Fibroblast of pulmonary artery (primary cell): Measurements from ENCODE around the gene GLIS1.

Experiments
- DNase-seq: peaks from one replicate; pipeline ENCODE4 v3.0.0-alpha.2; 2010; ENCODE audit warnings: low read depth
- H3K4me3 ChIP-seq: replicated peaks from 2 replicates; pipeline ENCODE4 v1.5.1; 2011; ENCODE audit warnings: low read depth, mild to moderate bottlenecking, control low read depth, low read length, moderate library complexity
- TF ChIP-seq, protein P1 (sequence below): IDR thresholded peaks from 2 replicates; pipeline ENCODE4 v1.5.1; 2011; ENCODE audit warnings: mild to moderate bottlenecking, control low read depth, low read length, inconsistent platforms; ENCODE audit errors: missing control alignments

The GLIS1 gene

DNA sequence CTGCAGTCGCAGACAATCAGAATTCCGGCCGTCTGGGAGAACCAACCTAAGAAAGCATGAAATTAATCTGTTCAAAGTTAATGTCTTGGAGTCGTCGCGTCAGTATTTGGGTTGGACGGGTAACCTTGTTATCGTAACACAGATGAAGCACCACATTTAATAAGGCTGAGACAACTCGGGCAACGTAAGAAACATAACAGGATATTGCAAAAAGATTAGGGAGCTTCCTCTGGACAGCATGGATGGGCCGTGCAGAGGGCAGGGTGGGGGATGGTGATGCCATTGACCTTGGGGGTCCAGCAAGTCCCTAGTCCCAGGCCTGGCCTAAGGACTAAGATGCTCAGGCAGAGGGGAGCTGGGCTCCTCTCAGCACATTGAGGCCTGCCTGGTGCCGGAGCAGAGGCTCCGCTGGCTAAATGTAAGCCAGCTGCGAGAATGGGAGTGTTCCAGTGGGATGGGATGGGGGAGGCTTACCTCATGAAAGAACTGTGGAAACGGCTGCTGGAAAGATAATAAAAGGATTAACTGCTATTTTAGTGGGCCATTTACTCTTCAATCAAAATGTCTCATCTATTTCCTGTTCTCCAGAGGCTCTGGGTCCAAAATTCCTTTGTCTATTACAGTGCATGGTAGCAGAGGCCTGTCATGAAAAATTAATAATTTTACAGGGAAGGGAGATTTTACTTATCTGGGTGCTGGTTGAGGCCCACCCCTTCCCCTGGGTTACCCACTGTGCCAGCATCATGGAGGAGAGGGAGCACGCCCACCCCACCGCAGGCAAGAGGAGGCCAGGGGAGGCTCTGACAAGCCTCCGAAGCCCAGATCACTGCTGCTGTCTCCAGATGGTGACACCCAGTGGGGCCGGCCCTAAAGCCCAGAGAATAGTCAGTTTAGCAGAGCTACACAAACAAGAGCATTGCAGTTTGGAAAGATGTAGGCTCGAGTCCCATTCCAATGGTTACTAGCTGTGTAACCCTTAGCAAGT, 148.1 kb downstream of the GLIS1 start:
- no peak overlapping the region for H3K4me3 ChIP-seq
- TF ChIP-seq, protein P1, sequence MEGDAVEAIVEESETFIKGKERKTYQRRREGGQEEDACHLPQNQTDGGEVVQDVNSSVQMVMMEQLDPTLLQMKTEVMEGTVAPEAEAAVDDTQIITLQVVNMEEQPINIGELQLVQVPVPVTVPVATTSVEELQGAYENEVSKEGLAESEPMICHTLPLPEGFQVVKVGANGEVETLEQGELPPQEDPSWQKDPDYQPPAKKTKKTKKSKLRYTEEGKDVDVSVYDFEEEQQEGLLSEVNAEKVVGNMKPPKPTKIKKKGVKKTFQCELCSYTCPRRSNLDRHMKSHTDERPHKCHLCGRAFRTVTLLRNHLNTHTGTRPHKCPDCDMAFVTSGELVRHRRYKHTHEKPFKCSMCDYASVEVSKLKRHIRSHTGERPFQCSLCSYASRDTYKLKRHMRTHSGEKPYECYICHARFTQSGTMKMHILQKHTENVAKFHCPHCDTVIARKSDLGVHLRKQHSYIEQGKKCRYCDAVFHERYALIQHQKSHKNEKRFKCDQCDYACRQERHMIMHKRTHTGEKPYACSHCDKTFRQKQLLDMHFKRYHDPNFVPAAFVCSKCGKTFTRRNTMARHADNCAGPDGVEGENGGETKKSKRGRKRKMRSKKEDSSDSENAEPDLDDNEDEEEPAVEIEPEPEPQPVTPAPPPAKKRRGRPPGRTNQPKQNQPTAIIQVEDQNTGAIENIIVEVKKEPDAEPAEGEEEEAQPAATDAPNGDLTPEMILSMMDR: no peak
- peak; percentile 68 for DNase-seq

DNA sequence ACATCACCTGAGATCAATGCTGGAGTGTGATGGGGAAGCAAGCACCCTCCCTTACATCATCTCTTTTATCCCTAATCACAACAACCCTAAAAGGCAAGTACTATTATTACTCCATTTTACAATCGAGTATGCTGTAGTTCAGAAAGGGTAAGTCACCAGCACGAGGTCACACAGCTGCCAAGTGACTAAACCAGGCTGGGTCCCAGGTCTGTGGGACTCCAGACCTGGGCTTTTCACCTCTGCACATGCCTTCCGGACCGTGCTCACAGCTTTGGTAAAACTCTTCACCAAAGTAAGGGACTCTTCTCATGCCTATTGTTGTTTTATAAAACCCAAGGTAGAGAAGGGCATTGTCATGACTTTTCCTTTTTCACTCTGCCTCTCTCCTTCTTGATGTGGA, 148.9 kb downstream of the GLIS1 start:
- no peak for DNase-seq
- H3K4me3 ChIP-seq: no peak overlapping the region
- TF ChIP-seq, protein P1: no peak

DNA sequence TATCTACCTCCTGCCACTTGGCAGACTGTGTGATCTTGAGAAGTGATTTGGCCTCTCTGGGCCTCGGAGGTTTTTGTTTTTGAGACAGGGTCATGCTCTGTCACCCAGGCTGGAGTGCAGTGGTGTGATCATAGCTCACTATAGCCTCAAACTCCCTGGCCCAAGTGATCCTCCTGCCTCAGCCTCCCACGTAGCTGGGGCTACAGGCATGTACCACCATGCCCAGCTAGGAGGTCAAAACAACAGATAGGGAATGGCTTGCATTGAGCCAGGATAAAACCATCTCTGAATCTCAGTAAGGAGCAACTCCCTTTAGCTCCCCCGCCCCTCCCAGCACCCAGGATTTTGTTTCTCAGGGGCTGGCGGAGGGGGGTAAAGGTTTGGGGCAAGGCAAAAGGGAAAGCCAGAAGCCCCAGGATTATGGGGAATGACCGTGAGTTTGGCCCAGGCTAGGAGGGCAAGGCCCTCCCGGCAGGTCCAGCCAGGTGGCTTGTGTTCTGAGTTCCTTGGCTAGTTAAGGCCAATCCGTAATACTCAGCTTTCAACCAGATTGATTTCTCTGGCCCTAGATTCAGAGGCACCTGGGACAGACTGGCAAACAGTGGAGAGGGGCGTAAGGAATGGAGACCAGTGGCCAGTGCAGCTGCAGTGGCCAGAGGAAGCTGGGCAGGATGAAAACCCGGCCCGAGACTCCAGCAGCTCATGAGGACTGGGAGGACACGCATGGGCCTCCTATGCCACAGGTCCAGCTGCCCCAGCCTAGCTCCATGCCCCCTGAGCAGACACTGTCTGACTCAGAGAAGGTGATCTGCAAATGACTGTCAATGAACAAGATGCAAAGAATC, 149.7 kb downstream of the GLIS1 start:
- DNase-seq: no peak
- H3K4me3 ChIP-seq: no peak overlapping the region
- TF ChIP-seq, protein P1: no peak

DNA sequence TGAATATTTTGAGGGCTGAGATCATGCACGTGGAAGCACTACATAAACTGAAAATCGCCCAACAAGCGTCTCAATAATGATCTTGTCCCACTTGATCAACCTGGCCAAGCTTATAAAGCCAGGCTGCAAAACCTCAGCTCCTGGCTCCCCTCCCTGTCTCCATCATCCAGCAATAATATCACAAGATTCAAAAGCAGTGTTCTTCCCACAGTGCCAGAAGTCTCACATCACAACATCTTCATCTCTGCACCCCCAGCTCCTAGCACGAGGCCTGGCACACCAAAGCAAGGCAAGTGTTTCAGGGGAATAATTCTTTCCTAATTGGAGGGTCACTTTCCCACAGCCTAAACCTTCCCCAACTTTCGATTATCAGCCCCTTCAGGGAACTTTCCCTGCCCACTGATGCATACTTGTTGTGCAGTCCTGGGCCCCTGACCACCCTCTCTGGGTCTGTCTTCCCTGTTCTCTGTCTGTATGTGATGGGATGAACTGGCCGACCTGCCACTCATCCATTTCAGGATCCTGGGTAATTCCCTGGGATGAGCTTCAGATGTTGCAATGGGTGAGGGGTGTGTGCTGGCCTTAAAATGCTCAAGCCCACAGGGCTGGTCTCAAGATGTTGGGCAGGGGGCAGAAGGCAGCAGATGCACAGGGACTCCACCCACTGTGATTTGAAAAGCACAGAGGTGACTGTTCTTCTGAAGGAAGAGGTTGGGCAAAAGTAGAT, 150.7 kb downstream of the GLIS1 start:
- H3K4me3 ChIP-seq: no peak overlapping the region

DNA sequence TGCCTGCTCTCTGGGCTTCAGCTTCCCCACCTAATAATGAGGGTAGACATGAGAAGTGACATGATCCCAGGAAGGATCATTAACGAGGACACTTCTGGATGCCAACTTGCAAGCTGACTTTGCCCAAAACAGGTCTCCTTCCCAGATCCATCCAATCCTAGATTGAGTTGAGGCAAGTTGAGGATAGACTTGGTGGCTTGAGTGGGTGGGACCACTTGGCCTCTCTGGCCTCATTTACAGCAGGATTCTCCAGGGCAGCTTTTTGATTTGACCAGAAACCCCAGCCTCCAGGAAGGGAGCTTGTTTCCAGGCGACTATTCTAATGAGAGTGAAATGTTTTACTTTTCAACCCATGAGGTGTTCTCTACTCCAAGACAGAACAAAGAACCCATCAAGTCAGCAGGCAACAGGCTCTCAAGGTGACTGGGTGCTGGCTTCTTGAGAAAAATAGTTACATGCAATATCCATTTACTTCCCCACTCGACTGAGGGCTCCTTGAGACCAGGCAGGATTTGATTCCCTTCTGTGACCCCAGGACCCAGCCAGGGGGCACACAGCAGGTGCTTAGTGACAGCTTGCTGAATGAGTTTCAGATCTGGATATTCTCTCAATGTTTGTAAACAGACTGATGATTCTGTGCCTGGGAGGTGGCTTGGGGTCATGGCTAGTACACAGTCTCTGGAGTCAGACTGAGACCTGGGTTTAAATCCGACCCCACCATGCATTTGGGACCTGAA, 151.5 kb downstream of the GLIS1 start:
- DNase-seq: no peak
- H3K4me3 ChIP-seq: no peak overlapping the region
- TF ChIP-seq, protein P1: no peak

More for the DNA sequence above, 150.7 kb downstream of the GLIS1 start:
- DNase-seq: no peak
- TF ChIP-seq, protein P1: no peak

DNA sequence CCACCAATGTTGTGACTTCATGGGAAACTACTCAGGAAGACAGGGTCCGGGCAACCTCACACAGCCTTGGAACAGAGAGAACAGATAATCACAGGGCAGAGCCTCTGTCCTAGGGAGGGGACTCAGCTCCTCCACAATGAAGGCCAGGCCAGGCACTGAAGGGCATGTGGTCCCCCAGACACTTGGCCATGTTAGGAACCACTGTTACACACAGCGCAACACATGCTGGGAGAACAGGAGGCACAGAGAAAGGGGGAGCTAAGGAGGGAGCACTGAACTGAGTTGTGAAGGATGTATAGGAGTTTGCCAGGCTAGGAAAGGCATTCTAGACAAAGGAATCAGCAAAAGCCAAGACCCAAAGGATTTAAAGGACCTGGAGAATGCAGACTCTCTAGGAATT, 152.2 kb downstream of the GLIS1 start:
- TF ChIP-seq, protein P1: no peak
- DNase-seq: no peak
- H3K4me3 ChIP-seq: no peak overlapping the region
